ENCODE results near the gene DNAJC1. TPM values are rescaled to one million over a fixed set of nuclear protein-coding genes. Genes with fewer than 3 reads are reported as not detected.
"Not testable (repeated sequence)": the region's sequence is repeated elsewhere in the genome, so short reads cannot be mapped to it uniquely, and the experiment has no call there.

DNAJC1 gene
- total RNA-seq, 2 experiments from 2014 or later: 16.8 to 19.3 TPM

DNA sequence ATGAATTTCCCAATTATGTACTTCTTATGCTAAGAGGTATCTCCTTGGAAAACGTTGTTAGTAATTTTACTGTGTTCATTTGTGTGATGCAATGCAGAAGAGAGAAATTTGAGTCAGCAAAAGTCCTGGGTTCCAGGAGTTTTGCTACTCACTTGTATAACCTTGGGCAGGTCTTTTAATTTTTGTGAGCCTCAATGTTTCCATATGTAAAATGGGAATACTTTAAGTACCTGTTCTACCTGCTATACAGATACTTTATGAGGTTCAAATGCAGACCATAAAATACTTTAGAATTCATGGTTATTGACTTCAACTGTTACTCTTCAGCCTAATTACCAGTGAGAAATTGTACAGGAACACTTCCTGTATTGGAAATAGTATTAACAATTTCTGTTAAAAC, 284.0 kb downstream of the DNAJC1 start:
- Mint-ChIP-seq H3K9me3 (no peaks in the 10 kb centered on the region), H3K36me3 (ENCODE audit: low read depth) (peaks cover 65% of the 10 kb centered on the region), H3K4me1 (ENCODE audit: low read depth) (peaks cover 15% of the 10 kb centered on the region), H3K27ac (no peak overlapping the region), H3K4me3 (no peak overlapping the region), H3K27me3 (no peaks in the 10 kb centered on the region)
- no peak for ATAC-seq (ENCODE audit: poor library complexity)
- Histone ChIP-seq H3K4me1 (ENCODE audit: insufficient read depth, low read length) (no peaks in the 10 kb centered on the region), H3K27ac (ENCODE audit: low read depth in 1 of 2, low read length in 2 of 2) (no peak overlapping the region), H3K4me3 (ENCODE audit: low read length) (no peak overlapping the region), H3K36me3 (ENCODE audit: insufficient read depth, low read length) (peaks cover 22% of the 10 kb centered on the region), H3K27me3 (ENCODE audit: control insufficient read depth in 1 of 2, insufficient read depth in 2 of 2, low read length in 2 of 2) (no peaks in the 10 kb centered on the region), H3K9me3 (ENCODE audit: control insufficient read depth in 1 of 2, insufficient read depth in 1 of 2, low read length in 2 of 2) (no peaks in the 10 kb centered on the region)
- ChIA-PET POLR2A (interaction anchor here (0.6 kb wide), 1 partner anchor 254 kb away, joined by 3 read pairs; no protein-coding TSS in a partner anchor), CTCF (no interaction called here)
- no peak for DNase-seq
- TF ChIP-seq CTCF (IDR thresholded peaks at IDR 0.05): no peak
- intact Hi-C loops (cut with DNase I, micrococcal nuclease): no loop called here

GRCh38 chr10:21717437-21718054, 286.0 kb downstream of the DNAJC1 start:
- H3K27ac Mint-ChIP-seq; CTCF ChIA-PET; ATAC-seq (ENCODE audit: poor library complexity); H3K27me3 ChIP-seq (ENCODE audit: control insufficient read depth in 1 of 2, insufficient read depth in 2 of 2, low read length in 2 of 2); H3K4me3 Mint-ChIP-seq; intact Hi-C loops (cut with DNase I, micrococcal nuclease); POLR2A ChIA-PET; H3K4me1 Mint-ChIP-seq (ENCODE audit: low read depth); H3K4me1 ChIP-seq (ENCODE audit: insufficient read depth, low read length); H3K27ac ChIP-seq (ENCODE audit: low read depth in 1 of 2, low read length in 2 of 2); H3K27me3 Mint-ChIP-seq; H3K9me3 Mint-ChIP-seq; DNase-seq; H3K9me3 ChIP-seq (ENCODE audit: control insufficient read depth in 1 of 2, insufficient read depth in 1 of 2, low read length in 2 of 2); H3K4me3 ChIP-seq (ENCODE audit: low read length): not testable (repeated sequence)
- H3K36me3 ChIP-seq (ENCODE audit: insufficient read depth, low read length): peaks cover 36% of the 10 kb centered on the region
- peaks cover 71% of the 10 kb centered on the region for H3K36me3 Mint-ChIP-seq (ENCODE audit: low read depth)

- intact Hi-C loops (cut with DNase I, micrococcal nuclease): no loop called here
Measured at GRCh38 chr10:21715531-21716195, 287.9 kb downstream of the DNAJC1 start.

More at GRCh38 chr10:21715531-21716195, 287.9 kb downstream of the DNAJC1 start:
- ChIA-PET CTCF (interaction anchor here (0.5 kb wide), 1 partner anchor 11 kb away, joined by 4 read pairs; no protein-coding TSS in a partner anchor), POLR2A (interaction anchor here (1.0 kb wide), 1 partner anchor 12 kb away, joined by 3 read pairs; no protein-coding TSS in a partner anchor)
- H3K27me3 ChIP-seq (ENCODE audit: control insufficient read depth in 1 of 2, insufficient read depth in 2 of 2, low read length in 2 of 2): no peaks in the 10 kb centered on the region
- TF ChIP-seq CTCF (IDR thresholded peaks at IDR 0.05): no peak
- H3K4me3 Mint-ChIP-seq: no peak overlapping the region
- H3K4me1 Mint-ChIP-seq (ENCODE audit: low read depth): no peaks in the 10 kb centered on the region
- no peak overlapping the region for H3K4me3 ChIP-seq (ENCODE audit: low read length)
- DNase-seq (no peak), ATAC-seq (ENCODE audit: poor library complexity) (no peak)
- no peaks in the 10 kb centered on the region for H3K4me1 ChIP-seq (ENCODE audit: insufficient read depth, low read length)
- no peaks in the 10 kb centered on the region for H3K27me3 Mint-ChIP-seq
- H3K36me3 ChIP-seq (ENCODE audit: insufficient read depth, low read length): peaks cover 36% of the 10 kb centered on the region
- no peaks in the 10 kb centered on the region for H3K9me3 Mint-ChIP-seq
- H3K9me3 ChIP-seq (ENCODE audit: control insufficient read depth in 1 of 2, insufficient read depth in 1 of 2, low read length in 2 of 2): no peaks in the 10 kb centered on the region
- H3K27ac Mint-ChIP-seq: no peak overlapping the region
- H3K27ac ChIP-seq (ENCODE audit: low read depth in 1 of 2, low read length in 2 of 2): no peak overlapping the region
- H3K36me3 Mint-ChIP-seq (ENCODE audit: low read depth): peaks cover 82% of the 10 kb centered on the region

Data from CD4-positive, alpha-beta T cell (primary cell).